Esophagus squamous epithelium (tissue), 5 donors: ENCODE data around the gene HIBCH. TPM values are rescaled to one million over a fixed set of nuclear protein-coding genes. Genes with fewer than 3 reads are reported as not detected.
"Not testable (repeated sequence)": the region's sequence is repeated elsewhere in the genome, so short reads cannot be mapped to it uniquely, and the experiment has no call there.

Experiments used
- DNase-seq: peaks from one replicate; lab custom pipeline; 2025; lab: John Stamatoyannopoulos, UW
- H3K27ac ChIP-seq, 4 donors: fragments of 200-600 bp; sonication (generic); one replicate each; pipeline ENCODE4 v1.5.1; 2016 to 2019; ENCODE audit warnings: mild to moderate bottlenecking in 1 of 4
- H3K27me3 ChIP-seq, 4 donors: fragments of 200-600 bp; sonication (generic); 1 replicate in 3 of 4; 2 replicates in 1 of 4; pipeline versions ENCODE4 v1.5.1 to v1.6.0; 2017 to 2021; ENCODE audit warnings: antibody characterized with exemption in 1 of 4
- H3K36me3 ChIP-seq, 3 donors: fragments of 200-600 bp; sonication (generic); one replicate each; pipeline ENCODE4 v1.5.1; 2016 to 2019
- H3K4me1 ChIP-seq, 3 donors: fragments of 200-600 bp; sonication (generic); one replicate each; pipeline ENCODE4 v1.5.1; 2017 to 2019
- H3K4me3 ChIP-seq, 4 donors: fragments of 200-600 bp; sonication (generic); 1 replicate in 3 of 4; 2 replicates in 1 of 4; pipeline ENCODE4 v1.5.1; 2016 to 2019; ENCODE audit warnings: mild to moderate bottlenecking in 2 of 4, moderate library complexity in 1 of 4
- H3K9me3 ChIP-seq, 3 donors: fragments of 200-600 bp; sonication (generic); one replicate each; pipeline ENCODE4 v1.5.1; 2016 to 2019
- POLR2A ChIP-seq, 4 donors: fragments of 450-650 bp; IDR thresholded peaks; one replicate each; pipeline ENCODE4 v1.6.1; 2017; ENCODE audit warnings: antibody characterized with exemption in 4 of 4, mild to moderate bottlenecking in 4 of 4, moderate library complexity in 3 of 4
- WGBS, 2 donors: methylation state at CpG; one replicate each; pipeline ENCODE4 v1.1.5; 2018; 5-methylcytosine and 5-hydroxymethylcytosine counted together
- intact Hi-C: fragments of 100-400 bp; cut with DNase I; formaldehyde crosslinking; loops from one replicate; pipeline ENCODE4 v1.15.0; 2022
- total RNA-seq, 4 donors: library from RNA; depleted of rRNA; stranded (reverse); fragments of >200 nt; gene quantifications; one replicate each; pipeline ENCODE4 v1.1.0, GENCODE V29; 2016
- TF ChIP-seq, protein P1 (sequence below), 6 experiments: fragments of 450-650 bp in 4 of 6; fragments of 200-600 bp in 2 of 6; sonication (generic) in 2 of 6; IDR thresholded peaks; one replicate each; pipeline ENCODE4 v1.5.1; 2016 to 2019; ENCODE audit warnings: antibody characterized with exemption in 6 of 6, mild to moderate bottlenecking in 4 of 6, moderate library complexity in 4 of 6
- donor health status: DM: yes; HTN: yes; CAD: no.

The HIBCH gene
- total RNA-seq, 4 donors from 2014 or later = 20.9 to 31.5 (median 29.9) TPM

DNA sequence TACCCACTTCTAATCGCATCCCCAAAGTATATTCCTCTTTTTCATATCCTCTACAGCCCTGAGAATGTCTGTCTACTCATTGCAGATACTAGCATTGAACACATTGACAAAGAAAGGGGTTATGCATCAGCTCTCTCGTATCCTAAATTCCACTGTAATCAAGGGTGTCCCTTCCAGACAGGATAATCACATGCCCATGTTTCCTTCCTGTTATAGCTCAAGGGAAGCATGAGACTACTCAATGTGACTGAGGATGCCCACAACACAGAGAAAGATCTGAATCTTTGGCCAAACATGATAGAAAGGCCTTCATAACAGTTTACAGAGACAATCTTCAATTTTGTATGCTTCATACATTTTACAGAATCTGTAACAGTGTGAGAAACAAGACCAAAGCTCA, 69.2 kb downstream of the HIBCH start:
- TF ChIP-seq, protein P1, sequence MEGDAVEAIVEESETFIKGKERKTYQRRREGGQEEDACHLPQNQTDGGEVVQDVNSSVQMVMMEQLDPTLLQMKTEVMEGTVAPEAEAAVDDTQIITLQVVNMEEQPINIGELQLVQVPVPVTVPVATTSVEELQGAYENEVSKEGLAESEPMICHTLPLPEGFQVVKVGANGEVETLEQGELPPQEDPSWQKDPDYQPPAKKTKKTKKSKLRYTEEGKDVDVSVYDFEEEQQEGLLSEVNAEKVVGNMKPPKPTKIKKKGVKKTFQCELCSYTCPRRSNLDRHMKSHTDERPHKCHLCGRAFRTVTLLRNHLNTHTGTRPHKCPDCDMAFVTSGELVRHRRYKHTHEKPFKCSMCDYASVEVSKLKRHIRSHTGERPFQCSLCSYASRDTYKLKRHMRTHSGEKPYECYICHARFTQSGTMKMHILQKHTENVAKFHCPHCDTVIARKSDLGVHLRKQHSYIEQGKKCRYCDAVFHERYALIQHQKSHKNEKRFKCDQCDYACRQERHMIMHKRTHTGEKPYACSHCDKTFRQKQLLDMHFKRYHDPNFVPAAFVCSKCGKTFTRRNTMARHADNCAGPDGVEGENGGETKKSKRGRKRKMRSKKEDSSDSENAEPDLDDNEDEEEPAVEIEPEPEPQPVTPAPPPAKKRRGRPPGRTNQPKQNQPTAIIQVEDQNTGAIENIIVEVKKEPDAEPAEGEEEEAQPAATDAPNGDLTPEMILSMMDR (IDR thresholded peaks at IDR 0.05) = no peak
- no peak for TF ChIP-seq POLR2A (IDR thresholded peaks at IDR 0.05)
- intact Hi-C loops = no loop called here
- Histone ChIP-seq H3K27ac (no peak overlapping the region), H3K4me3 (no peak overlapping the region), H3K27me3 (no peaks in the 10 kb centered on the region), H3K36me3 (peaks cover 0 to 92% (median 0%) of the 10 kb centered on the region in 3 donors), H3K4me1 (no peaks in the 10 kb centered on the region), H3K9me3 (no peaks in the 10 kb centered on the region)
- WGBS, 2 donors = 74 to 80% methylated on average over 2 of the region's 2 CpGs
- no peak for DNase-seq

DNA sequence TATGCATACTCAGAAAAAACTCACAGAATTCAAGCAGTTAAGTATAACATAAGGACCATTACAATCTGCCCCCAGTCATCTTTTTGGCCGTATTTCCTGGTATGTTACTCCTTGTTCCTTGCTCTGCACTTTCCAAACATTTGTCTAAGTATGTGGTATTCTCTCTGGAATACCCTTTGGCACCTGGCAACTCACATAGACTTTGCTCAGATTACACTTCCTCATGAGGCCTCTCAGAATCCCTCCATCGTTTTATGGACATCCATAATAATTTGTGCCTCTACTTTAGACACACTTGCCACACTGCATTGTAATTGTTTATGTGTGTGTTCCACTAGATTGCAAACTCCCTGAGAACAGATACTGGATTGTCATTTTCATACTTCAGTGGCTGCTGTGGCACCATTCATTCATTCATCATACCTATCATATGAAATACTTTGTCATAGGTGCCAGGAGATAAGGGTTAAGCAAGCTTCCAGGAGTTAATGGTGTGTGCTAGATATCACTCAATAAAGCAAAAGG, 84.0 kb downstream of the HIBCH start:
- no peaks in the 10 kb centered on the region for H3K27me3 ChIP-seq
- no peak for DNase-seq
- no peaks in the 10 kb centered on the region for H3K4me1 ChIP-seq
- WGBS, 2 donors = 83 to 93% methylated on average over 2 of the region's 2 CpGs
- H3K27ac ChIP-seq = no peak overlapping the region
- peaks cover 0 to 42% (median 0%) of the 10 kb centered on the region in 3 donors for H3K36me3 ChIP-seq
- TF ChIP-seq POLR2A (IDR thresholded peaks at IDR 0.05) = no peak
- TF ChIP-seq, protein P1 (IDR thresholded peaks at IDR 0.05) = no peak
- intact Hi-C loops = no loop called here
- H3K9me3 ChIP-seq = peaks cover 0 to 4% (median 0%) of the 10 kb centered on the region in 3 donors
- H3K4me3 ChIP-seq = no peak overlapping the region

DNA sequence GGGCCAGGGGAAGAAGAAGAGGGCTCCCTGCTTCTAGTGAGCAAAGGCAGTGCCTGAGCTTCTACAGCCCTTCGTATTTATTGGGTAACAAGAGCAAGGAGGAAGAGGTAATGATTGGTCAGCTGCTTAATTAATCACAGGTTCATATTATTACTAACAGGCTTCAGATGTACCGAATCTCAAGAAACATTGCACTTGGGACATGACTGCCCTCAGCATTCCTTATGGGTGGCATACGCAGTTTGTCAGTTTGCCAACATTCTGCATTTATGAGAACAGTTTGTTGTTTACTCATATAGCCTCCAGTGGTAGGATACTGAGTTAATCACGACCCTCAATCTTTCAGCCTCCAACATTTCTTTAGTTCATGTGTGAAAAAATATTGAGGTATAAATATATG, 84.5 kb downstream of the HIBCH start:
- no peak for TF ChIP-seq POLR2A (IDR thresholded peaks at IDR 0.05)
- TF ChIP-seq, protein P1 (IDR thresholded peaks at IDR 0.05) = no peak
- Histone ChIP-seq H3K36me3 (peaks cover 0 to 42% (median 0%) of the 10 kb centered on the region in 3 donors), H3K27me3 (no peaks in the 10 kb centered on the region), H3K4me3 (no peak overlapping the region), H3K9me3 (peaks cover 0 to 4% (median 0%) of the 10 kb centered on the region in 3 donors), H3K27ac (no peak overlapping the region), H3K4me1 (no peaks in the 10 kb centered on the region)
- intact Hi-C loops = no loop called here
- WGBS, 2 donors = 90% methylated on average over 4 of the region's 4 CpGs
- no peak for DNase-seq

DNA sequence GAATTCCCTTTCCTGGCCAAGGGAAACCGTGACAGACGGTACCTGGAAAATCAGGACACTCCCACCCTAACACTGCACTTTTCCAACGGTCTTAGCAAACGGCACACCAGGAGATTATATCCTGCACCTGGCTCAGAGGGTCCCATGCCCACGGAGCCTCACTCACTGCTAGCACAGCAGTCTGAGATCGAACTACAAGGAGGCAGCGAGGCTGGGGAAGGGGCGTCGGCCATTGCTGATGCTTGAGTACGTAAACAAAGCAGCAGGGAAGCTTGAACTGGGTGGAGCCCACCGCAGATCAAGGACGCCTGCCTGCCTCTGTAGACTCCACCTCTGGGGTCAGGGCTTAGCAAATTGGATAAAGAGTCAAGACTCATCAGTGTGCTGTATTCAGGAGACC, 95.6 kb downstream of the HIBCH start:
- intact Hi-C loops, H3K27me3 ChIP-seq, H3K9me3 ChIP-seq, H3K4me3 ChIP-seq, DNase-seq, H3K4me1 ChIP-seq, H3K27ac ChIP-seq: not testable (repeated sequence)
- peaks cover 0 to 64% (median 10%) of the 10 kb centered on the region in 3 donors for H3K36me3 ChIP-seq
- WGBS, 2 donors = 86 to 87% methylated on average over 6 to 10 of the region's 12 CpGs

DNA sequence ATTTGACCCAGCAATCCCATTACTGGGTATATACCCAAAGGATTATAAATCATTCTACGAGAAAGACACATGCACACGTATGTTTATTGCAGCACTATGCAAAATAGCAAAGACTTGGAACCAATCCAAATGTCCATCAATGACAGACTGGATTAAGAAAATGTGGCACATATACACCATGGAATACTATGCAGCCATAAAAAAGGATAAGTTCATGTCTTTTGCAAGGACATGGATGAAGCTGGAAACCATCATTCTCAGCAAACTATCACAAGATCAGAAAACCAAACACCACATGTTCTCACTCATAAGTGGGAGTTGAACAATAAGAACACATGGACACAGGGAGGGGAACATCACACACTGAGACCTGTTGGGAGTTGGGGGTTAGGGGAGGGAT, 96.9 kb downstream of the HIBCH start:
- WGBS, 2 donors = 87 to 98% methylated on average over 2 of the region's 2 CpGs
- DNase-seq, H3K4me1 ChIP-seq, H3K27ac ChIP-seq, intact Hi-C loops, H3K27me3 ChIP-seq, H3K4me3 ChIP-seq, H3K9me3 ChIP-seq: not testable (repeated sequence)
- H3K36me3 ChIP-seq = peaks cover 0 to 65% (median 10%) of the 10 kb centered on the region in 3 donors

DNA sequence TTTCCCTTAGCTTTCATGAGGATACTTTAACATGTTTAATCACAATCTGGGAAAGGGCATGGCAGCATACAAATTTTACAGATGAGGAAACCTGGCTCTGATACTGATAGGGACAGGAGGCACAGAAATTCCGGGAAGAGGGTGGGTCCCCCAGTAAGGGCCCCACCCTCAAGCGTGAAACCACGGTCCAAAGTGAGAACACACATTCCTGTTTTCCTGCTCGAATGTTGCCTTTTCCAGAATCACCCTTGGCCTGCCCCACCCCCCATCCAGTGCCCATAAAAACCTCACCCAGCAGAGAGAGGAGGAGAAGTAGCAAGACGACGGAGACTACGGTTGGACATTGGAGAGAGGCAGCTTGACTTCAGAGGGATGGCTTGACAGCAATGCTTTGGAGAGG, 98.2 kb downstream of the HIBCH start:
- Histone ChIP-seq H3K4me1 (no peaks in the 10 kb centered on the region), H3K4me3 (no peak overlapping the region), H3K27ac (no peak overlapping the region), H3K36me3 (peaks cover 0 to 75% (median 10%) of the 10 kb centered on the region in 3 donors), H3K9me3 (peaks cover 0 to 5% (median 0%) of the 10 kb centered on the region in 3 donors), H3K27me3 (no peaks in the 10 kb centered on the region)
- intact Hi-C loops = no loop called here
- no peak for DNase-seq
- TF ChIP-seq POLR2A (IDR thresholded peaks at IDR 0.05) = no peak
- TF ChIP-seq, protein P1 (IDR thresholded peaks at IDR 0.05) = no peak
- 81 to 91% methylated on average over 7 of the region's 7 CpGs for WGBS, 2 donors
